GM18861 (cell line): ENCODE measurements around the gene XRCC3.
A peak's percentile ranks its signal among the peaks of the same experiment; 100 is the strongest.

ENCODE experiments used
- ATAC-seq: cut with Tn5 transposase; IDR thresholded peaks from one replicate; pipeline ENCODE4 v1.9.1; 2021; ENCODE audit not compliant: unreplicated experiment

The XRCC3 gene

GRCh38 chr14:103696070-103696402 is 19.2 kb downstream of the XRCC3 start:
- no peak for ATAC-seq

- no peak for ATAC-seq
Measured at GRCh38 chr14:103695296-103696069, 19.8 kb downstream of the XRCC3 start.

DNA sequence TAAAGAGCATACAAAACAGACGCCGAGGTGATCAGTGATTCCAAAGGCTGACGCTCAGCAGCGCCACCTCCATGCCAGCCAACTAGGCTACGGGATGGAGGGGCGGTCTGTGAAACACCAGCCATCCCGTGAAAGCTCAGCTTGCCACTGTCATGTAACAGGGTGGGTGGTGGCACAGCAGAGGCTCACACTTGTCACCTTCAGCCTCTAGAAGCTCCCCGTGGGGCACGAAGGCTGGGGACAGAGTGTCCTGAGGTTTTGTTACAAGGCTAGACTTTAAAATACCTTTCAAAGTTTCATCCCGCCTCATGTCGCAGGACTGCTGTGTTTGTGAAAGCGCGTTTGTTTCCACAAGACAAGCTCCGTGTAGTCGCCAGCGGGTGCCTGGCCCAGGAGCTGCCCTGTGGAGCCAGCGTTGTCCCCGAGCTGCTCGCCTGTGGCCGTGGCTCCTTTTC is 20.7 kb downstream of the XRCC3 start:
- no peak for ATAC-seq

- ATAC-seq, result no peak
Measured at GRCh38 chr14:103693515-103693914, 21.7 kb downstream of the XRCC3 start.

DNA sequence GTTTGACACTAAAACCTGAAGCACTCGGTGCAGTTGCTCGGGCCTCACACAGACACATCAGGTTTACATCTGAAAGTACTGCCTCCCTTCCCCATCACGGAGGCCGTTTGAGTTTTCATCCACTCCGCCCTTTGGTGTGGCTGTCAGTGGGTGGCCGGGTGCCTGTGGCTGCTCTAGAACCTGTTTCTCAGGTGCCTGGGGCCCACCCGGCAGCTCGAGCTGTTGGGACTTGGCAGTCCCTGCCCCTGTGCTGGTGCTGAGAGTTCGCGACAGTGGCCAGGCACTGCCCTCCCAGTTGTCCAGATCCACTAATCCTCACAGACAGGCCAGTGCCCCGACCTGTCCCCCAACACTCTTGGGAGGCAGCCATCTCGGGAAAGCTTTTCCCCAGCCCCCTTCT is 22.4 kb downstream of the XRCC3 start:
- ATAC-seq, result no peak

DNA sequence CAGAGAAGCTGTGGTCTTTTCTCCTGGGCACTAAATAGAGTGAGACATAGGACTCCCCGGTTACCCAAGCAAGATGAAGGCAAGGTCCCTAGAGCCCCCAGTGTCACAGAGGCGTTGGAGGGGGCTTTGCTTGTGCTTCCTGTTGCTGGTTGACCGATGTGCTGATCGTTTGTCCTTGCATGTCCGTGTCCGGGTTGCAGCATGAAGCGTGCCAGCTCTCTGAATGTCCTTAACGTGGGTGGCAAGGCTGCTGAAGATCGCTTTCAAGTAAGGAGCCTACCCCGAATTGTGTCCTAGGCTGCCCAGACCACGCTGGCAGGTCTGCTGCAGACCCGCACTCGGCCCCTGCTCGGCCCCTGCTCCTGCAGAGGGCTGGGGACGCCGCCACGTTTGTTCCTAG is 23.1 kb downstream of the XRCC3 start:
- ATAC-seq, result peak; percentile 18

- peak; percentile 55 for ATAC-seq
Measured at GRCh38 chr14:103691655-103692054, 23.6 kb downstream of the XRCC3 start.

GRCh38 chr14:103690332-103690731 is 24.9 kb downstream of the XRCC3 start:
- ATAC-seq, result no peak

GRCh38 chr14:103688906-103689902 is 26.0 kb downstream of the XRCC3 start:
- peak; percentile 33 for ATAC-seq

DNA sequence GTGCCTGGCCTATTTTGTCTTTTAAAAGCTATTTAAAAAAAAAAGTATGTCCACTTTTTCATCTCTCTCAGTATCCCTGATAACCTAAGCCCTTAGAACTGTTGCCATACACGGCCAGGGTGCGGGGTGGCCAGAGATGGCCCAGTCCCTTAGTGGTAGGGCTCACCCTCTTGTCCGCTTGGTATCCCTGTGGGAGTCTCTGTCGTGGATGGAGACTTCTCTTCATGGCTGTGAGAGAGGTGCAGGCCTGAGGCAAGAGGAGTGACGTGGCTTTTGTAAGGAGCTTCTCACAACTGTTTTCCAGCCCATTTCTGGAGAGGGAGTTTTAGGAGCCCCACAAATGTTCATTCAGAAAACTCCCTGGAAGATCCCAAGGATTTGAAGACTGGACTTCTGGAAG is 26.8 kb downstream of the XRCC3 start:
- ATAC-seq, result no peak

- no peak for ATAC-seq
Measured at GRCh38 chr14:103687712-103688111, 27.5 kb downstream of the XRCC3 start.

DNA sequence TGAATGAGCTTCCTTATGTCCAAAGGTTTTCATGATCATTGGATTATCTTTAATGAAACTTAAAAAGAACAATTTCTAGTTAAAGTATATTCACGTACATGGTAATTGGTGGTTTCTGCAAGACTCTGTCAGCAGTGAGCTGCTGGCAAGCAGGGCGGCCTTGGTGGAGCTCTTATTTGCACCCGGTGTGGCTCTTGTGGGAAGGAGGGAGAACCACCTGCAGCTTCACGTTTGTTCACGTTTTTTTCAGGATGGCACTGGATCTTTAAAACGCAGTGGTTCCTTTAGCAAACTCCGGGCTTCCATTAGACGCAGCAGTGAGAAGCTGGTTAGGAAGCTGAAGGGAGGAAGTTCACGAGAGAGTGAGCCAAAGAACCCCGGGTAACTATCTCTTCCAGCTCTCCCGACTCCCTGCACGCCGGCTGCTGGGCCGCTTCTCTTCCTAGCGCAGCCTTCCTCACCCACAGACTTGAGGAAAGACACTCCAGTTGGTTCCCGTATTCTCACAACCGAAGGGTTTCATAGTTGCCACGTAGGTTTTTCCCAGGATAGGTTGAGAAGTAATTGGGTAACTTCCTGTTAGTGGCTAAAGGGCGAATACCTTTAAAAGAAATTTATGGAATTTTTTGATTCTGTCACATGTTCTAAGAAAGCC is 28.3 kb downstream of the XRCC3 start:
- no peak for ATAC-seq

GRCh38 chr14:103685276-103686211 is 29.7 kb downstream of the XRCC3 start:
- no peak for ATAC-seq

GRCh38 chr14:103684871-103685270 is 30.4 kb downstream of the XRCC3 start:
- ATAC-seq, result no peak

GRCh38 chr14:103684471-103684870 is 30.8 kb downstream of the XRCC3 start:
- ATAC-seq, result no peak

GRCh38 chr14:103683139-103683538 is 32.1 kb downstream of the XRCC3 start:
- no peak for ATAC-seq

DNA sequence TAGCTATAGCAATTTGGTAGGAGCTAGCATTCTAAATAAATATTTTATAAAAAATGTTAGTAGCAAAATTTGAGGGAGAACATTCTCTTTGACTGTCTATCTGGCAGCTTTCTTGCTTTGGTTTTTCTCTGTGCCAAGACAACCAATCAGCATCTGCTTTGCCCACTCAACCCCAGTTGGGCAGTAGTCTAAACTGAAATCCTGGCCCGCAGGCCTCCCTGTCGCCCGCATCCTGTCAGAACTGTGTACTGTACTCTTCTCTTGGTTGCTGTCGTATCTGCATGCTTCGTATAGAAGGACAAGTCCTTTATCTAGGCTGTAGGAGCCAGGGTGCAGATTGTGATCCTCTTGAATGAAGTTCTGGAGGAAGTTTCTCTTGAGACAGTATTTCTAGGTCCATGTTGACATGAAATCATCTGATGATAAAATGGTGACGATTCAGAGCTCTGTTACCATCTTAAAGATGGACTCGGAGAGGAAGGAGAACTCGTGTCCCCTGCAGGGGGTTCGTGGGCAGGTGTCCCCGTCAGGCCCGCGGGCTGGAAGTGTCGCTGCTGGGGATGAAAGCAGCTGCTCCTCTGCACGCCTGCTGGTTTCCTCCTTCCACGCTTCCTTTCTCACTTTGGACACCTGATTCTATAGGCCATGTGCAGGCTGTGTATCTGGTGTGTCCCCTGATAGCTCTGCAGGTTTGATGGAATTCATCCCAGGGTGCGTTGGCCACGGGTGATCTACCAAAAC is 34.6 kb downstream of the XRCC3 start:
- no peak for ATAC-seq

GRCh38 chr14:103679351-103679750 is 35.9 kb downstream of the XRCC3 start:
- ATAC-seq, result peak; percentile 60

- ATAC-seq, result no peak
Measured at GRCh38 chr14:103676881-103677675, 38.2 kb downstream of the XRCC3 start.
